OCI-LY7 (cell line): Measurements from ENCODE around the gene FUT7. TPM values are rescaled to one million over a fixed set of nuclear protein-coding genes. Genes with fewer than 3 reads are reported as not detected.

ENCODE experiments used
- BruUV-seq: library from RNA; stranded (reverse); fragments of 400-500 nt; replicated peaks from 2 replicates; lab custom pipeline; 2021; lab: Mats Ljungman, UMichigan
- CTCF ChIA-PET: fragments of 300-600 bp; sonication (Branson Sonifier 250); formaldehyde crosslinking; loops from one replicate; lab custom pipeline; 2022; ENCODE audit warnings: antibody characterized with exemption; ENCODE audit not compliant: unreplicated experiment; lab: Charles Lee
- POLR2A ChIA-PET: fragments of 300-600 bp; sonication (Branson Sonifier 250); formaldehyde crosslinking; loops from one replicate; lab custom pipeline; 2022; ENCODE audit warnings: antibody characterized with exemption; lab: Charles Lee
- DNase-seq: peaks from one replicate; pipeline ENCODE4 v3.0.0-alpha.2; 2015; ENCODE audit warnings: low spot score
- H2AFZ ChIP-seq: fragments of 200-600 bp; sonication (generic), shearing (Covaris generic); 2 replicates; pipeline ENCODE4 v1.6.1; 2014; ENCODE audit warnings: mild to moderate bottlenecking, antibody characterized with exemption, low read length, moderate library complexity
- H3K27ac ChIP-seq: fragments of 200-600 bp; sonication (generic); 2 replicates; pipeline ENCODE4 v1.5.1; 2014; ENCODE audit warnings: mixed run types, low read depth, mild to moderate bottlenecking, moderate library complexity, low read length, inconsistent platforms; ENCODE audit not compliant: poor library complexity, severe bottlenecking
- H3K36me3 ChIP-seq: fragments of 200-600 bp; sonication (generic); 2 replicates; pipeline ENCODE4 v1.6.1; 2014; ENCODE audit warnings: mild to moderate bottlenecking, antibody characterized with exemption, low read length, moderate library complexity, mixed read lengths; ENCODE audit not compliant: insufficient read depth
- H3K4me1 ChIP-seq: fragments of 200-600 bp; sonication (generic); 2 replicates; pipeline ENCODE4 v1.5.1; 2014; ENCODE audit warnings: mild to moderate bottlenecking, low read length; ENCODE audit not compliant: insufficient read depth, poor library complexity, severe bottlenecking
- H3K4me2 ChIP-seq: fragments of 200-600 bp; sonication (generic); 2 replicates; pipeline ENCODE4 v1.6.1; 2014; ENCODE audit warnings: mild to moderate bottlenecking, low read length
- H3K4me3 ChIP-seq: fragments of 200-600 bp; sonication (generic); 2 replicates; pipeline ENCODE4 v1.5.1; 2014; ENCODE audit warnings: mild to moderate bottlenecking, low read depth, low read length; ENCODE audit not compliant: poor library complexity, severe bottlenecking
- H3K79me2 ChIP-seq: fragments of 200-600 bp; sonication (generic); 2 replicates; pipeline ENCODE4 v1.6.1; 2016; ENCODE audit warnings: low read depth, mild to moderate bottlenecking, low read length, moderate library complexity, mixed read lengths; ENCODE audit not compliant: insufficient read depth
- H3K9me2 ChIP-seq: fragments of 200-600 bp; sonication (generic); 2 replicates; pipeline ENCODE4 v1.6.1; 2016; ENCODE audit warnings: mild to moderate bottlenecking, low read length, mixed read lengths; ENCODE audit not compliant: insufficient read depth
- H3K9me3 ChIP-seq: fragments of 200-600 bp; sonication (generic); 2 replicates; pipeline ENCODE4 v1.6.1; 2014; ENCODE audit warnings: mild to moderate bottlenecking, mixed run types, low read length, mixed read lengths
- H4K20me1 ChIP-seq: fragments of 200-600 bp; sonication (generic); 2 replicates; pipeline ENCODE4 v1.6.1; 2014; ENCODE audit warnings: mild to moderate bottlenecking, antibody characterized with exemption, low read length, moderate library complexity, mixed read lengths; ENCODE audit not compliant: insufficient read depth
- EZH2phosphoT487 ChIP-seq: fragments of 200-600 bp; sonication (generic); IDR thresholded peaks from 2 replicates; pipeline ENCODE4 v1.6.1; 2018; ENCODE audit warnings: low read depth, borderline replicate concordance, mild to moderate bottlenecking, mixed run types, antibody characterized with exemption, low read length, moderate library complexity, mixed read lengths
- intact Hi-C: fragments of 100-400 bp; cut with micrococcal nuclease; formaldehyde crosslinking; loops from one replicate; pipeline ENCODE4 v1.10.0; 2022; ENCODE audit not compliant: unreplicated experiment
- total RNA-seq, 2 experiments: library from RNA; depleted of rRNA in 1 of 2; stranded (reverse); fragments of >200 nt in 1 of 2; shearing (Covaris generic) in 1 of 2; gene quantifications; 2 replicates each; pipeline ENCODE4 v1.2.3, GENCODE V29; 2014 to 2022
- TF ChIP-seq, protein P1 (sequence below): fragments of 200-600 bp; sonication (generic); conservative IDR thresholded peaks from 2 replicates; pipeline ENCODE4 v1.5.1; 2014; ENCODE audit warnings: mild to moderate bottlenecking, antibody characterized with exemption, low read length, moderate library complexity, mixed read lengths

FUT7 gene
- total RNA-seq, 2 experiments from 2014 or later: 0.21 TPM; not detected in 1

DNA sequence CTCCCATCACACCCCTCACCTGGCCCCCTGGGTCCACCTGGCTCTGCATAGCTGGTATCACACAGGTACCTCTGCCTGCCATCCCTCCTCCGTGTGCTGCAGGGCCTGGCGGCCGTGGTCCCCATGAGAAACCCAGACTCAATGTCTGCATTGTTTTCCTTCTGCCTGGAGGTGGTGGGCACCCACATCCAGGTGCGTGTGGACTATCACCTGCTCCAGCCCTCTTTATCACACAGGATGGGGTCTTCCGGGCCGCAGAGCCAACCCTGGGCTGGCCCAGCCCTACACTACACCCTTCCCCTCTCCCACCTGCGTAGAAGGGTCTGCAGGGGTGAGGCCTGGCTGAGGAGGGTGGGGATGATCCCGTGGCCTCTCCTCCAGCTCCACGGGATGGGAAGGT is 7.0 kb upstream of the FUT7 start:
- H3K36me3 ChIP-seq: no peaks in the 10 kb centered on the region
- H3K4me2 ChIP-seq: no peak overlapping the region
- ChIA-PET CTCF (interaction anchor here (0.6 kb wide), 2 partner anchors 17 to 515 kb away, joined by 3 to 4 read pairs; no protein-coding TSS in a partner anchor), POLR2A (no interaction called here)
- intact Hi-C loops: no loop called here
- peaks cover 12% of the 10 kb centered on the region for H3K4me1 ChIP-seq
- H2AFZ ChIP-seq: no peak overlapping the region
- no peaks in the 10 kb centered on the region for H3K9me2 ChIP-seq
- H3K9me3 ChIP-seq: no peaks in the 10 kb centered on the region
- BruUV-seq: no TSS peak
- H3K27ac ChIP-seq: no peak overlapping the region
- H3K79me2 ChIP-seq: no peaks in the 10 kb centered on the region
- no peaks in the 10 kb centered on the region for H4K20me1 ChIP-seq
- DNase-seq: no peak
- TF ChIP-seq EZH2phosphoT487: no peak
- TF ChIP-seq, protein P1, sequence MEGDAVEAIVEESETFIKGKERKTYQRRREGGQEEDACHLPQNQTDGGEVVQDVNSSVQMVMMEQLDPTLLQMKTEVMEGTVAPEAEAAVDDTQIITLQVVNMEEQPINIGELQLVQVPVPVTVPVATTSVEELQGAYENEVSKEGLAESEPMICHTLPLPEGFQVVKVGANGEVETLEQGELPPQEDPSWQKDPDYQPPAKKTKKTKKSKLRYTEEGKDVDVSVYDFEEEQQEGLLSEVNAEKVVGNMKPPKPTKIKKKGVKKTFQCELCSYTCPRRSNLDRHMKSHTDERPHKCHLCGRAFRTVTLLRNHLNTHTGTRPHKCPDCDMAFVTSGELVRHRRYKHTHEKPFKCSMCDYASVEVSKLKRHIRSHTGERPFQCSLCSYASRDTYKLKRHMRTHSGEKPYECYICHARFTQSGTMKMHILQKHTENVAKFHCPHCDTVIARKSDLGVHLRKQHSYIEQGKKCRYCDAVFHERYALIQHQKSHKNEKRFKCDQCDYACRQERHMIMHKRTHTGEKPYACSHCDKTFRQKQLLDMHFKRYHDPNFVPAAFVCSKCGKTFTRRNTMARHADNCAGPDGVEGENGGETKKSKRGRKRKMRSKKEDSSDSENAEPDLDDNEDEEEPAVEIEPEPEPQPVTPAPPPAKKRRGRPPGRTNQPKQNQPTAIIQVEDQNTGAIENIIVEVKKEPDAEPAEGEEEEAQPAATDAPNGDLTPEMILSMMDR: no peak
- H3K4me3 ChIP-seq: no peak overlapping the region

DNA sequence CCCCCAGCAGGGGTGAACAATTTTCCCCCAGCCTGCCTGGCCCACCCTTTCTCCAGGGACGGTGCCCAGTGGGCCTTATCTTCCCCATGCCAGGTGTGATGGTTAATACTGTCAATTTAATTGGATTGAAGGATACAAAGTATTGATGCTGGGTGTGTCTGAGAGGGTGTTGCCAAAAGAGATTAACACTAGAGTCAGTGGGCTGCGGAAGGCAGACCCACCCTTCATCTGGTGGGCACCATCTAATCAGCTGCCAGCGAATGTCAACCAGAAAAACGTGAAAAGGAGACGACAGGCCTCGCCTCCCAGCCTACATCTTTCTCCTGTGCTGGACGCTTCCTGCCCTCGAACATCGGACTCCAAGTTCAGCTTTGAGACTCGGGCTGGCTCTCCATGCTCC is 5.6 kb upstream of the FUT7 start:
- POLR2A ChIA-PET: interaction anchor here (1.1 kb wide), 1 partner anchor 283 kb away, joined by 4 read pairs; no protein-coding TSS in a partner anchor
- no peak overlapping the region for H3K4me3 ChIP-seq
- no peaks in the 10 kb centered on the region for H3K36me3 ChIP-seq
- DNase-seq: no peak
- H2AFZ ChIP-seq: no peak overlapping the region
- no peak for TF ChIP-seq EZH2phosphoT487
- TF ChIP-seq, protein P1: no peak
- no peaks in the 10 kb centered on the region for H3K9me2 ChIP-seq
- no peaks in the 10 kb centered on the region for H3K9me3 ChIP-seq
- H3K4me2 ChIP-seq: no peak overlapping the region
- no TSS peak for BruUV-seq
- H3K79me2 ChIP-seq: no peaks in the 10 kb centered on the region
- CTCF ChIA-PET: interaction anchor here (0.6 kb wide), 1 partner anchor 25 kb away, joined by 3 read pairs; no protein-coding TSS in a partner anchor
- H4K20me1 ChIP-seq: no peaks in the 10 kb centered on the region
- H3K27ac ChIP-seq: no peak overlapping the region
- H3K4me1 ChIP-seq: peaks cover 14% of the 10 kb centered on the region
- intact Hi-C loops: no loop called here

DNA sequence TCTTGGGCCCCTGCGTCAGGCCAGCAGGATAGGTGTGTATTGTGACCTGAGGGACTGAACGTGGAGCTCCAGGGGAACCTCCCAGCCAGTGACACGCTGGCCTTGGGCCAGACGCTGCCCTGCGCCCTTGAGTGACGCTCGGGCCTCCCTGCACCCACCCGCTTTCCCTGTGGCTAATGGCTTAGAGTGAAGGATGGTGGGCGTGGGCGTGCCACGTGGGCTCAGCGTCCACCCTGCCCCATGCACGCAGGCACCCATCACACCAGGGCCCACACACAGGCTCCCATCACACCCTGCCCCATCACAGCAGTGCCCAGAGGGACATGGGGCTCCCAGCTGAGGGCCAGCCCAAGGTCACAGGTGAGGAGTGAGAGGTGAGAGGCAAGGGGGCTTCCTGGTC is 5.1 kb upstream of the FUT7 start:
- no peak overlapping the region for H3K4me3 ChIP-seq
- no peaks in the 10 kb centered on the region for H3K9me2 ChIP-seq
- CTCF ChIA-PET: interaction anchor here (0.6 to 1.1 kb wide), 2 partner anchors 25 to 62 kb away, joined by 3 to 4 read pairs; no protein-coding TSS in a partner anchor
- H4K20me1 ChIP-seq: no peaks in the 10 kb centered on the region
- peaks cover 19% of the 10 kb centered on the region for H3K4me1 ChIP-seq
- no peak for DNase-seq
- H3K36me3 ChIP-seq: no peaks in the 10 kb centered on the region
- H3K79me2 ChIP-seq: no peaks in the 10 kb centered on the region
- no peak overlapping the region for H3K4me2 ChIP-seq
- intact Hi-C loops: no loop called here
- no TSS peak for BruUV-seq
- H3K9me3 ChIP-seq: no peaks in the 10 kb centered on the region
- no peak overlapping the region for H2AFZ ChIP-seq
- H3K27ac ChIP-seq: no peak overlapping the region
- POLR2A ChIA-PET: interaction anchor here (1.1 kb wide), 1 partner anchor 283 kb away, joined by 4 read pairs; no protein-coding TSS in a partner anchor
- TF ChIP-seq, protein P1: no peak
- TF ChIP-seq EZH2phosphoT487: no peak
